HG02943 (cell line): ENCODE measurements around the gene FARP1.
"Not testable (repeated sequence)": the region's sequence is repeated elsewhere in the genome, so short reads cannot be mapped to it uniquely, and the experiment has no call there.

Source experiments
- ATAC-seq: cut with Tn5 transposase; IDR thresholded peaks from one replicate; pipeline ENCODE4 v1.9.1; 2021; ENCODE audit warnings: mild to moderate bottlenecking, low read depth, moderate library complexity; ENCODE audit not compliant: unreplicated experiment

The FARP1 gene

DNA sequence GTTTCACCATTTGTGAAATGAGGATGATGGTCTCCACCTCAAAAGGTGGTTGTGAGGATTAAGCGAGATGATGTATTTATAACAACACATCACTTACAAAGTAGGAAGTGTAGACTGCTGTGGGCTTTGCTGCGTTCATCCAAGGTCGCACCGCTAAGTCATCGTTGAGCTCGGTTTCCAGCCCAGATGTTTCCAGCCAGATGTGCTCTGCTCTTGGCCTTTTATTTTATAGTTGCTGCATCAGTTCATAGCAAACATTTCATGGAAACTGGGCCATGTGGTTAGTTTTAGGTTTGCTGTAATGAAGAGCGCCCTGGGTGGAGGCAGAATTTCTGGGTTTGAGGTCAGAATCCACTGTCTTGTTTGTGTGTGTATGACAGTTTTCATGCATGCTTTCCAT is 110.6 kb downstream of the FARP1 start:
- no peak for ATAC-seq

DNA sequence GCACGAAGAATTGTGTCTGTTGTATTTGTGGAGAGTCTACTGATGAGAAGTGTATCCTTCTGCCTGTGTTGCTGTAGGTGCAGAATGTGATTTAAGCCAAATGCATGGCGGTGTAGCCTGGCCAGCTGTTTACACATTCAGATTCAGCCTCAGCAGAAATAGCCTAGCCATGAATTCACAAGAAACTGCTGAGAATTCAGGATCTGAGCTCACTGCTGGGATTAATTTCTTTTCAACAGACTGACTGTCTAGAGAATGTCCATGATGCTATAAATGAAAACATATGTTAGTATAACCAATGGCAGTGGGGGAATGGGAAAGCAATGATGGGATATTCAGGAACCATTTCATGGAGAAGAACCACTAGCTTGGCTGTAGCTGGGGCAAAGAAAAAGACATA is 111.6 kb downstream of the FARP1 start:
- ATAC-seq: no peak

DNA sequence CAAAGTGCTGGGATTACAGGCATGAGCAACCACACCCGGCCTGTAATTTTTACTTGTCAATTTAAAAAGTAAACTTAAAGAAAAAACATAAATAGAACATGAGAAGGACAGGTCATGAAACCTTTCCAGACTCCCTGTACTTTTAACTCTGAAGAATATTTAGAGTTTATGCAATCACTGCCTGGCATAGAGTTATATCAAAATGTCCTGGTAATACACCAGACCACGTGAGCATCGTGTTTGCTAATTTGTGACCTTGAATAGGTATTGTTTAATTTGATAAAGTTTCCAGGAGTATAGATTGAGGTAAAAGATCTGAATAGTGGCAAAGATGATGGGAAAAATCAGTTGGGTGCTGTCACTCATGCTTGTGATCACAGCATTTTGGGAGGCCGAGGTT is 115.3 kb downstream of the FARP1 start:
- ATAC-seq: no peak

DNA sequence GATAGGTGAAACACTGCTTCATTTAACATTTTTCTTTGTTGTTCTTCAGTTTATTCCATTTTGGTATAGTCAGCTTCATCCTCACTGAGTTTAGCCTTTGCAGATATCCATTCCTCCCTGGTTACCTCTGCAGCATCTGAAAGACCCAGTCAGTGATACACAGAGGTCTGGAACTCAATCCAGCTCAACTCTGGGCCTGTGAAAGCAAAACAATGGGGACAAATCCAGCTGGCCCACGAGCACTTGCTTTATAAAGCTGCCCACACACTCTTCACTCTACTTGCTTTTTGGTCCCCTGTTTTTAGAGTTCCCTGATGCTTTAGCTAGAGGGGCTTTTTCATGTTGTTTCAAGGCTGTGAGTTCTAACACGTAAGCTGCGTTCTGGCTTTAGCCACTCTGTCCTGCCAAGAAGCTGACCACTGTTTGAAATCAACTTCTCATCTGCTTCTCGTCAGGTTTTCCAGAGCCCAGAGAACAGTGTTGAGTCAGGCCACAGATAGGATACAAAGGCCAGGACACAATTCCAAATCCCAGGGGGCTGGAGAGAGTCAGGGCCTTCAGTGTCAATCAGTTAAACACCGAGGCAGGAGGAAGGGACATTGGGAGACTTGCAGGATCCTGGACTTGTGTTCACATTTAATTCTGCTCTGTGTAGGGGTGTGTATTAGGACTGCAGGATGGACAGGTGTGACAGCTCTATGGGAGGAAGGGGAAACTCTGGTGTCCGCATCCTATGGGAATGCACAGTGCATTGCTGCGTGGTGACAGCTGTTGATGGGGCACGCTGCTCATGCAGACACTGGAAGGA is 117.7 kb downstream of the FARP1 start:
- ATAC-seq: no peak

DNA sequence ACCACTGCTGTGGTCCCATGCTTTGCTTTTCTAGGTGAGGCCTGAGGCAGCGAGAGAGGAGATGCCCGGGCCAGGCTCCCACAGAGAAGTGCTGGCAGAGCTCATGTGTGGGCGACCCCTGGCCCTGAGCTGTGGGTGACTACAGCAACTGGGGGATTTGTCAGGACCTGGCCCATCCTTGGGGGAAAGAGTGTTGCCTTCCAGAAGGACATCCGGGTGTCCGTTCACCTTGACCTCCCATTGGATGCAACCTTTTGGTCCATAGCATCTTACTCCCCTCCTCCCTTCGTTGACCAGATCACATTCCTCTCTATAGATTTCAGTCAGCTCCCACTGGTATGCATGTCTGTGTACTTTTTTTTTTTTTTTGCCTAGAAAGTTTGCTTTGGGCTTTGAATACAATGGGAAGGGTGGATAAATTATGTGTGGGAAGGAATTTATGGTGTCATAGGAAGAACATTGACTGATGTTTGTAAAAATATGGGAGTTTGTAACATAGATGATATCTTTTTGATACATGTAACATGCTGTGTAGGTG is 118.3 kb downstream of the FARP1 start:
- ATAC-seq: no peak

DNA sequence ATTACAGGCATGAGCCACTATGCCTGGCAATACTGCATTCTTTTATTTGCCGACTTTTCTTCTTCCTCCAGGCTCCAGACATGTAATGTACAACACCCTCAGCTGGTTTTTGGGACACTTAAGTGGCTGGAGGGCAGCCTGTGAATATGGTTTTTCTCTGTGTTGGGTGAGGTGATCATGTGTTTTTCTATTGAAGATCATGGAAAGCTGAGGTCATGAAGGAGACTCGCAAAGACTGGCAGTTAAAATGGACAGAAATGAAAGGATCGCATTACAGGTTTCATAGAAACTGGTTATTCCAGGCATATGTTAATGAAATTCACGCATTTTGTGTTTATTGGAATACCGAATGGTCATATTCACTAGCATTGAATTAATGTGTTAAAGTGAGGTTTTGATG is 119.4 kb downstream of the FARP1 start:
- no peak for ATAC-seq

DNA sequence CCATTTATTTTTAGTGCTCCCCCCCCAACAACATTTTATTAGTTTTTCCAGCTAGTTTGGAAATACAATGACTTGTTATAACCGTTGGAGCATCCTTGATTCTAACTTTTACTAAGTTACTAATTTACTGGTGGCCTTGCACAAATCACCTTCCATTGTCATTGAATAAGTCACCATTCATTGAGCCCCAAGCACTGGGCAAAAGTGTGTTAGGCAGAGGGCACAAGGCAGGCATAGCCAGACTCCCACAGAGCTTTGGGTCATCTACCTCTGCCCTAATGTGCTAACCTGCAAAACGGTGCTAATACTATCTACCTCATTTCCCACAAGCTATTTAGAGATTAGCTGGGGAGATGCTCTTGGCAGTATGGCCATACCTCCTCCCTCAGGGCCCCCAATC is 120.9 kb downstream of the FARP1 start:
- no peak for ATAC-seq

DNA sequence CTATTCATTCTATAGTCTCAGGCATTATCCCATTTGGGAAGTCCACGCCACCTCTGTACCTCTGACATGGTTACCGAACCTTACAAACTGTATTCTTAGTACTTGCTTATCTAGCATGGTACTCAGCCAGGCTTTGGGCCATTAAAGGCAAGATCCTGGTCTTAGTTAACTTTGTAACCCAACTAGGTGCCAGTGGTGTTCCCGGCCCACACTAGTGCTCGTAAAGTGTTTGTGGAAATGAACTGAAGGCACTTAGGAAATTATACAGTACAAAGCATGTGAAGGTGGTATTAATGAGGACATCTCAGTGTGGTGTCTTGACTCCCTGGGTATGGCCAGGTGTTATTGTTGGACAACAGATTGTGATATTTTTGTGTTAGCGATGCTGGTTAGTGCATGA is 122.0 kb downstream of the FARP1 start:
- no peak for ATAC-seq

DNA sequence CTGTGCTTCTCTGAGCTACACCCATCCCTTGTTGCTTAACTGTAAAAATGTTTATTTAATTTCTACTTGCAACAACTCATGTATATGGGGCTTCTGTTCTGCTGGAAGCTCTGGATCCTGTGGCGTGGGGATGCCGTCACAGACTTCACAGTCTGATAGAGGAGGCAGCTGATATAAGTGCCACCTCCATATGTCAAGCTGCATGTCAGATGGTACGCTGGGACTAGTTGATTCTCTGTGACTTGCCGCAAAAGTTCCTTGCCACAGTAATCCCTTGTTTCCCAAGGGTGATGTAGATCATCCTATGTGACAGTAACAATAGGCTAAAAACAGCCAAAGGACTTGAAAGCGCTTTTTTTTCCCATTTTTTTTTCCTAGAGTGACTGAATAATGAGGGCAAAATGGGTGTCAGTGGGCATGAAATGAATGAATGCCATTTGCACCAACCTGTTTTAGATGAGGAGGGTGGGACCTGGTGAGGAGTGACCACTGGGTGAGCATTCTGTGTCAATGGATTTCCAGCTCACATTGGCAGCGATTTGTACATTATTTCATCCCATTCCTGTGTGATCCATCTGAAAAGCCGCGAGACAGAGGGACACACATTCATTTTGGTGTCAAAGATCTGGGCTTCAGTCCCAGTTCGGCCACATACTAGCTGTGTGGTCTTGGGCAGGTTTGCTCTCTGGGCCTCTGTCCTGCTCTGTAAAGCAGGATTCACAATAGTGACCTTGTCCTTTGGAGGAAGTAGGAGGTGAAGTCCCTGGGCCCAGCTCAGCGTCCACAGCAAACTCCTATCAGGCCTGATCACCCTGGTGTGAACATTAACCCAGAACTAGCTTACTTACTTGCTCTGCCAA is 123.0 kb downstream of the FARP1 start:
- ATAC-seq: no peak

DNA sequence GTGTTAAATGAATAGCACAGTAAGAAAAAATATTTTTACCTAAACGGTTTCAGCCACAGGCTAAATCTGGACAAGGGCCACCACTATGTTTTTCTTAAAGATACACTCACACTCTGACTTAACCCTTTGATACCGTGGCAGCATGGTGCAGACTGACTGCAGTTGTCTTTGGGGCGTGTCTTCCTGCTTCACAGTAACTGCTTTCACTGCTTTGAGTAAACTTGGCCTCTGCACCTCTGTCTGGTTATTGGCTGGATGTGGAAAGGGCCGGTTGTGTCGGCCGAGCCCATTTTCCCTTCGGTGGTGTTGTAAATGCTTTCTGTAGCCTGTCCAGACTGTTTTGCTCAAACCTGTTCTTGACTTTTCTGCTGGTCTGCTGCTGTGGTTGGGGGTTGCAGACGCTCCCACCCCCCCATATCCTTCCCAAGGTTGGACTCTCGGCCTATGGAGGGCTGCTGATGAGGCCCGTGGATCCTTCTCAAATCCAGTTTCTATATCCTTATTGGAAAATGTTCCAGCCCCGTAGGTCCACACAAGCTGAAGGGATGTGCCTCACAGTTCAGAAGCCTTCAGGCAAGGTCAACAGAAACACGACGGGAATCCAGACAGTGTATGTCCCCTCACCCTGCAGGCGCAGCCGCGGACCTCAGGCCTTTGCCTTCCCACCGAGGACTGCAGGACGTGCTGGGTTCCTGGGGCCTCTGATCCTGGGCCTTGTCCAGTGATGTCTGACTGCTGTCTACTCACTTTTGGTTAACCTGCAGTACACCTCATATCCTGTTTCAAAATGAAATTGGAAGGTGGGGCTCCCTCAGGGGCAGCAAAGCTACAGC is 124.4 kb downstream of the FARP1 start:
- no peak for ATAC-seq

DNA sequence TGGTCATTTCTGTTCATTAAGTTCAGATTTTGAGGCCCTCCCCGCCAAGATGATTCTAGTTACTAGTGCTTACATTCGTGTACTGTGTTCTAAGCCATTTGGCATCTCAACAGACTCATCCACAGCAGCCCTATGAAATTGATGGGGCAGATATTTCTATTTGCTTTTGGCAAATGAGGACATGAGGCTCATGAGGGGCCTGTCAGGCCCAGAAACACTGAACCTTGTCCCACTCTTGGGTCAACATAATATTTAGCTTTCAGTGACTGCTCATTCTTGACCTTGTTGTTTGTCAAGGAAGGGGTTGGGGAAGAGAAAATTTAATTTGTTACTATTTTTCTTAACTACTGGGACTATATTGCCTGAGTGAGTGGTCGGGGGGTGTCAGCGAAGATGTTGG is 126.5 kb downstream of the FARP1 start:
- ATAC-seq: no peak

DNA sequence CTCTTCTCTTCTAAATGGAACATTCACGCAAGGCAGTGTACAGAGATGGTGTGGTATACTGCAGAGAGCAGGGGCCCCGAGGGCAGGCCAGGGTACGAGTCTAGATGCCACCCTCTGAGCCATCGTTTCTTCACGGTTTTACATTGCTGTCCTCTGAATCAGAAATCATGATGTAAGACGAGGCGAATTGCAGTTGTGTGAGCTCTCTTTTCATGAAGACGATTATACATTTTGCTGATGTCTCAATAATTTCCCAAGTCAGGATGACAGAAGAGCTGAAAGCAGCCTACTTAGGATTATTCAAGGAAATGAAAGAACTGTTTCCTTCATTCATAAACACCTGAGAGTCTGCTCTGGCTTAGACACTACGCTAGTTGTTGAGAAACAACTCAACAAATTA is 127.9 kb downstream of the FARP1 start:
- no peak for ATAC-seq

DNA sequence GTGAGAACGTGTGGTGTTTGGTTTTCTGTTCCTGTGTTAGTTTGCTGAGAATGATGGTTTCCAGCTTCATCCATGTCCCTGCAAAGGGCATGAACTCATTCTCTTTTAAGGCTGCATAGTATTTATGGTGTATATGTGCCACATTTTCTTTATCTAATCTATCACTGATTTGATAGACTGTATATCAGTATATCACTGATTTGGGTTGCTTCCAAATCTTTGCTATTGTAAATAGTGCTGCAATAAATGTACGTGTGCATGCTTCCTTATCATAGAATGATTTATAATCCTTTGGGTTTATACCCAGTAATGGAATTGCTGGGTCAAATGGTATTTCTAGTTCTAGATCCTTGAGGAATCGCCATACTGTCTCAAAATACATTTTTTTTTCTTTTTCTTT is 128.8 kb downstream of the FARP1 start:
- ATAC-seq: not testable (repeated sequence)

DNA sequence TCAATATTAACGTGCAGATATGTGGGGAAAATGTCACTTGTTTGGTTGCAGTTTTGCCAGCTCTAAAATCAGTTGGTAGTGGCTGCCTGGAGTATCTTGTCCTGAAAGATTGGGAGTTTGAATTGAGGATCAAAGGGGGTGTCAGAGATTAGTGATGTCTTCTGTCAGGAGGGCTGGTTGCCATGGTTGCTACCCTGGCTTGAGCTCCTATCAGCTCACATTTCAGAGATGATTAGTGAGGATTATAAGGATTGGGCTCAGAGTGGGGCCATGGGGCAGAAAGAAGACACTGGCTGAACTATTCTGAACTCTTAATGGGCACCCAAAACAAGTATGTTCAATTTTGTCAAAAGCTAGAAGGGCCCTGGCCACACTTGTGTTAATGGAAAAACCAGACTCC is 129.7 kb downstream of the FARP1 start:
- ATAC-seq: no peak

DNA sequence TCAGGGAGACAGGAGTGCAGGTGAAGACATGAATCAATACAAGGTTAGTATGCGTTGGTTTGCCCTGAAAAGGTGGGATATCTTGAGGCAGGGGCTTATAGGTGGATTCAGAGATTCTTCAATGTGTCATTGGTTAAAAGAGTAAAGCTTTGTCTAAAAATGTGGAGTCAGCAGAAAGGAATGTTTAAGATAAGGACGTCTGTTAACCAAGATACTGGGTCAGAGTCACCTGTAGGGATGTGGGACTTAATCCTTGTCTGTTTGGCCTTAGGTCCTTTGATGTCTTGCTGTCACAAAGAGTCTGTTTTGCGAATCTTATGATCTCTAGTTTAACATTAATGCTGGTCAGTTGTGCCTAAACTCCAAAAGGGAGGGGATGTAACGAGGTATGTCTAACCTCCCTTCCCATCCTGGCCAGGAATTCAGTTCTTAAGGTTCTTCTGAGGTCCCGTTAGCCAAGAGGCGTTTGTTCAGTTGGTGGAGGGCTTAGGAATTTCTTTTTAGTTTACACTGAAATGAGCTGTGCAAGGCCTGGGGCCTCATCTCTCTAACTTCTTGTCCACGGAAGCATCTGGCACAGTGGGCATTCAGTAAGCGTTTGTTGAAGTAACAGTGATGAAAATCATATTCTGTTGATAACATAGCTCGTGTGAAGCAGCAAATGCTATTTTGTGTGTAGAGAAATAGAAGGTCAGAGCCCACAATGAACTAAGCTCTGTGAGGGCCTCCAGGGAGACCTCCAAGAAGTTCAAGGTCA is 130.4 kb downstream of the FARP1 start:
- ATAC-seq: no peak

DNA sequence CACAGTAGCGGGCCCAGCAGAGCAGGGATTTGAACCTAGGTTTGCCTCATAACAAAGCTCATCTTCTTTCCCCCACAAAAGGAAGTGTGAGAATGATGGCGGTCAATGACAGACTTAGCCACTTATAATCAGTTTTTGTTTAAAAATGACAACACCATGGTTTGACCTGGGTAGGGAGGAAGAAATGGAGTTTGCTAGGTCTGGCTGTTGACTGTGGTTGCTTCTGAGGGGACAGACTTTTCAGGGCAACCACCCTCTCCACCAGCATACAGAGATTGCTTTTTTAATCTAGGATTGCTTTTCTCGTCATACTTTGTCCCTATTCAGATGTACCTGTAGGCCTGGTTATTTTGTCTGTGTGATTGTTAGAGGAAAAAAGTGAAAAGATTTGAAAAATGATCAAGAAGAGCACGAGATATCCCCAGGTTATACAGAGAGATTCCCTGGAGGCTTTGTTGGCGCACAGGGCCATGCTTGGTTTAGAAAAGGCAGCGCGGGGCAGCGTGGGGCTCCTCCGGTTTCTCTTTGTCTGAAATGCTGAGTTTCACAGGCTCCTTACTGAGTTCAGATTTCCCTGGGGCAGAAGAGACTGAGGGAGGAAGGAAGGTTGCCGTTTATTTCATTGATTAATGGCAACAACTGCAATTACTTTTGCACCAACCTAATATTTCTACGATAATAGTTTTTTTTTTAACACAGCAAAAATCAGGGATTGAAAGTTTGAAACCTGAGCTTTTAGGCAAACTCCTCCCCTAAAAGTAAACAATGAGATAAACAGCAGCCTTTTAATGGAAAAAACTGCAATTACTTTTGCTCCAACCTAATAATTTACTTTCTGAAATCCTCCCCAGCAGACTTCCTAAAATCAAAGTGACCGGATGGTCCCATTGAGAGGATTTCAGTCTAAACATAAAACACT is 131.2 kb downstream of the FARP1 start:
- no peak for ATAC-seq

DNA sequence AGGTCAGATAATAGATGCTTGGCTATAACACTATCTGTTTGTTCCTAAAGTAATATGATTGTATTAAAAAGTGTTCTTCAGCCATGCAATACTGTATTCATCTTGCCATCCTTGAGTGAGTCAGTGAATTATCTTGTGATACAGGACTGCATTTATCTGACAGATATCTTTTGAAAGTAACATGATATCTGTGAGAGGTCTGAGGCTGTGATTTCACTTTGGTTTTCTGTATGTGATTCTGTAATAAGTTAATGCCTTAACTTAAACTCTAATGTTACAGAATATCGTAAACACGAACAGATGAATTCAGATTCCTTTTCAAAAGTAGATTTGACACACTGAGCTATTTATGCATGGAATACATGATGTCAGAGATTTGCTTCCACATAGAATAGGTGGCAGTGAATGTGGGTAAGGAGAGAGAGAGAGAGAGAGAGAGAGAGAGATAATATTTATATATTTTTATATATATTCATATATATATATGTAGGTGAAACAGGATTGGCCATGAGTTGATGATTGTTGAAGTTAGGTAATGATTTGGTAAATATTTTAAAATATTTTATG is 132.1 kb downstream of the FARP1 start:
- no peak for ATAC-seq

DNA sequence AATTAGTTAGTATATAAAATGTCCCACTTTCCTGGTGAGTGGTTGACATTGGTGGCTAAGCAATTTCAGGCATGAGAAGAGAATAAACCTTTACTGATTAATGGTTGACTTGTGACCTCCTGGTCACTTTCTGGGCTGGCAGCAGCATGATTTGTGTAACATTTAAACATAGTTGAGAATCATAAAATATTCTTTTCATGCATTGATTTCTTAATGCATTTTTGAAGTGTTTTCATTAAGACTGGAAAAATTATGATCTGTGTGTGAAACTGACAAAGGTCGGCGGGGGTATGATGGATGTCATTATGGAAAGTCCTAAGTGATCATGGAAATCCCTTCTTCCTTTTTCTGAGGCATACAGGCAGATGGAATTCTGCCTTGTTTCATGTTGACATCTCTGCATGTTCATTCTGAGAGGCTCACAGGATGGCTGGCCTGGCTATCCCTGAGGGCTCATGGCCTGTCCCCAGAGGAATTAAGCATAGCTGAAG is 132.8 kb downstream of the FARP1 start:
- ATAC-seq: no peak
